Eye (tissue), 1 donor: ENCODE results near the gene KRT8.

Experiments
- DNase-seq: peaks from one replicate; pipeline ENCODE4 v3.0.0-alpha.2; 2015

Gene KRT8

DNA sequence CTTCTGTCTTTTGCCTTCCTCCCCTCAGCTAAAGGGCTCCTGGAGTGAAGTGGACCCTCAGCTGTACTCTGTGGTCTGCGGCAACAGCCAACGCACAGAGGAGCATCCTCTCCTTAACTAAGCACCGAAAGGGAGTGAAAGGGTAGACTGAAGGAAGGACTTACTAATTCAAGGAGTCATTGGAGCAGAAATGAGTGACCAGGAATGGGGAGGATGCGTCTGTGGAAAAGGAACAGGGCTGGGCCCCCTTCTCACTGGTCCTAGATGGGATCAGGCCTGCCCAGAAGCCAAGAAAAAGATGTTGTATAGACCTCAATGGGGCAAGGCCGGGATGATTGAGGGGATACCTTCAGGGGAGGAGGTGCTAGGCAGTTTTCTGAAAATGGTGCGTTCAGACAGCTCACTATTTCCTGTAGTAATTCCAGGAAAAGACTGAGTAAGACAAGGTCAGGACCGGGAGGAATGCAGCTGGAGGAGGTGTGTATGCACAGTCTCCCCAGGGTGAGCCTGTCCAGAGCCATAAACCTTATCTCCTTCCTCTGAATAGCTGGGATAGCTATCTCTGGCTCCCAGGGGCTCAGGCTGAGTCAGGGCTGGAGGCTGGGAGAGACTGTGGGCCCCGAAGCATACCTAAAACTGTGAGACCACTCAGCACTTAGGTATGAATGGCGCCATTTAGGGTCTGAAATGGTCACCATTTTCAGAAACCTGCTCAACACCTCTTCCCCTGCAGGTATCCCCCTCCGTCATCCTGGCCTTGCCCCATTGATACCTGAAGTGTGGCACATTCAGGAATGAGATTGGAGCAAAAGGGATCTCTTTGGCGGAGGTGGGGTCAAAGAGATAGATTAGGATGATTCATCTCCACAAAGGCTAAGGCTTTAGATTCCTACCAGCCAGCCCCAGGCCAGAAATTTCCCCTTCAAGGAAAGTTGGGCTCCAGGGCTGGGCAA lies 20.2 kb upstream of the KRT8 start:
- DNase-seq = no peak

DNA sequence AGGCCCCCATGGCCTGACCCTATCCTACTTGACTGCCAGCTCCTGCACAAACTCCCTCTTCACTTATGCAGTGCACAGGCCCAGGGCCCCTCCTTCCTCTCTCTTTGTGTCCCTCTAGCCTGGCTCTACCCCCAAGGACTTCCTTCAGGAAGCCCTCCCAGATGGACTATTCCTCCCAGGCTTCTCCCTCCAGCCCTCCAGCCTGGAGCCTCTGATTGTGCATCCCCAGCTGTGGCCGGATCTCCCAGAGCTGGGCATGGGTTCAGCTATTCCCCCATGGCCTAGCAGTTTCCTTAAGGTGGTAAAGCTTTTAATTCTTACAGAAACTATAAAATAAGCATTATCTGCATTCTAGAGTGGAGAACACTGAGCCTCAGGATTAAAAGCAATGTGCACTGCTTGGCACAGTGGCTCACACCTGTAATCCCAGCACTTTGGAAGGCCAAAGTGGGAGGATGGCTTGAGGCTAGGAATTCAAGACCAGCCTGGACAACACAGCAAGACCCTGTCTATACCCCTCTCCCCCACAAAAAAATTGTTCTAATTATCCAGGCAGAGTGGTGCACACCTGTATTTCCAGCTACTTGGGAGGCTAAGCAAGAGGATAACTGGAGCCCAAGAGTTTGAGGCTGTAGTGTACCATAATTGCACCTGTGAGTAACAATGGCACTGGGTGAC lies 16.8 kb upstream of the KRT8 start:
- no peak for DNase-seq

GRCh38 chr12:52920937-52921336 lies 16.1 kb upstream of the KRT8 start:
- DNase-seq = peak; percentile 38

DNA sequence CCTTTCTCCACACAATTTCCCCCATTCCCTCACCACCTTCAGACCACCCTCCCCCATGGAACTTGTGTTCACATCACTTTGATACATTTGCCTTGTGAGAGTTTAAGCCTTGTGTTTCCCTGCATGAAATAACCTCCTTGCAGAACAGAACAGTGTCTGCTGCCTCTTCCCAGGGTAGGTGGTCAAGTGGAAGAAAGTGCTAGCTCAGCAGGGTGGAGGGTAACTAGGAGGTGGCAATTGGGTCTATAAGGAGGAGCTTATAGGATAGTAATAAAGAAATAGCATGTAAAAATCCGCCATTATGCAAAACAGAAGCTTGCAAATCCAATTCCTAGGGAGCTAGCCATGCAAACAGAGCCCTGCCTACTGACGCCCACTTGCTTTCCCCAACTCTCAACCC lies 13.9 kb upstream of the KRT8 start:
- no peak for DNase-seq

- DNase-seq = no peak
Measured at GRCh38 chr12:52918351-52918750, 13.5 kb upstream of the KRT8 start.

DNA sequence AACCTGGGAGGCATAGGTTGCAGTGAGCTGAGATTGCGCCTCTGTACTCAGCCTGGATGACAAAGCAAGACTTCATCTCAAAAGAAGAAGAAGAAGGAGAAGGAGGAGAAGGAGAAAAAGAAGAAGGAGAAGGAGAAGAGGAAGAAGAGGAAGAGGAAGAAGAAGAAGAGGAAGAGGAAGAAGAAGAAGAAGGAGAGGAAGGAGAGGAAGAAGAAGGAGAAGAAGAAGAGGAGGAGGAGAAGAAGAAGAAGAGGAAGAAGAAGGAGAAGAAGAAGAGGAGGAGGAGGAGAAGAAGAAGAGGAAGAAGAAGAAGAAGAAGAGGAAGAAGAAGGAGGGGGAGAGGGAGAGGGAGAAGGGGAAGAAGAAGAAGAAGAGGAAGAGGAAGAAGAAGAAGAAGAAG lies 12.9 kb upstream of the KRT8 start:
- DNase-seq = no peak

GRCh38 chr12:52916216-52916615 lies 11.3 kb upstream of the KRT8 start:
- no peak for DNase-seq

- DNase-seq = no peak
Measured at GRCh38 chr12:52915637-52916036, 10.8 kb upstream of the KRT8 start.

- no peak for DNase-seq
Measured at GRCh38 chr12:52914576-52915121, 9.8 kb upstream of the KRT8 start.

GRCh38 chr12:52913431-52913821 lies 8.6 kb upstream of the KRT8 start:
- no peak for DNase-seq

DNA sequence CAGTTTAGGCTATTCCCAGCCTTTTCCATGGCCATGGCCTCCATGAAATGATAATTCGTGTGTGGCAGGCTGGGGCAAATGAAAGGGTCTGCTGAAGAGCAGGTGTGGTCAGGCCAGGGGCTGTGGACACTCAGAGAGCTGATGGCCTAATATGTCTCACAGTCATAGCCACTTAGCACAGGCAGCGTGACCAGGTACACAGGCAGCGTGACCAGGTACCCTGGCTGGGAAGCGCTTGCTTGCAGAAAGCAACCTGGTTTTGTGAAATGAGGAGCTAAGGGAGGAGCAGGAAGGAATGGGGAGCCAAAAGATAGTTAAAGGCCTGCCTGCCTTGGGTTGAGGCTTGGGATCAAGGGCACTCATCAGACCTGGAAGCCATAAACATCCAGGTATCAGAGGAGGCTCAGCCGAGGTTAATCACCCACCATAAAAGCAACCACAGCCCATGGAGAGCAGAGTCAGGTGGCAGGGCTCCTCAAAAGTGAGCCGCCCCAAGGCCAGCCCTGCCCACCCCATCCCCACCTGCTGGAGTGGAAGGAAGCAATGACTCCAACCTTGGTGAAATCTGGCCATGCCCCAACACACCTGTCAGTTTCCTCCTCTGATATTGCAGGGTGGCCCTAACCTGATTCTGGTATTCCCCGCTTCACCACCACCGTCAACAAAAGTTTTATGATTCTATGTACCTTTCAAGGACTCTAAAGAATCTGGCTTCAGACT lies 8.0 kb upstream of the KRT8 start:
- DNase-seq = no peak

GRCh38 chr12:52910248-52910883 lies 5.5 kb upstream of the KRT8 start:
- no peak for DNase-seq

DNA sequence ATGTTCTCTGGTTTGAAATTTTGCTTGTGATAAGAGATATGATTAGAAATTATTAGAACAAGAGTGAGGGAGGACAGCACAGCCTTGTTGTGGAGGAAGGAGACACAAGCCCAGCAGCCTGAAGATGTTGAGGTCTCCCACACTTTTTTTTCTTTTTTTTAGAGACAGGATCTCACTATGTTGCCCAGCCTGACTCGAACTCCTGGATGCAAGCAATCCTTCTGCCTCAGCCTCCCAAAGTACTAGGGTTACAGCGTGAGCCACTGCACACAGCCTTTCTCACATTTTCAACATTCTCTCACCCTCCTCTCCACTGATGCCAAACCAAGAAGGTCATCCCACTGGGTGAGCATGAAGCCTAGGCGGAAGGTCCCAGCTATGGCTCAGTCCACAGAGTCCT lies 4.9 kb upstream of the KRT8 start:
- no peak for DNase-seq

DNA sequence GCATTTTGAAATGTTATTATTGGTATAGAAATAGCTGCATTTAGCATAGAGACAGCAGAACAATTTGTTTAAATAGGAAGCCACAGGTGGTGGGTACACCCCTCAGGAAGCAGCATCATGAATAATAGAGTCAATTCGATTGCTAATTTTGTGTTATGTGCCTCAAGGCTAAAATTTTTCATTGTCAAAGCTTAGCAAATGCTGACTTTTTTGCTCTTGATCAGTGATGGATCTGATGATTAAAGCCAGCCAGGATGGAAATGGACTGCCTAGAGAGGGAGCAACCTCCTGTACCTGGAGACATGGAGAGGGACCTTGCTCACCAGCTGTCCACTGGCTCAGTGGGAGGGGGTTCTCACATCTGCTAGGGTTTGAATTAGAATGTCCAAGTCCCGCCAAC lies 4.5 kb upstream of the KRT8 start:
- DNase-seq = no peak

DNA sequence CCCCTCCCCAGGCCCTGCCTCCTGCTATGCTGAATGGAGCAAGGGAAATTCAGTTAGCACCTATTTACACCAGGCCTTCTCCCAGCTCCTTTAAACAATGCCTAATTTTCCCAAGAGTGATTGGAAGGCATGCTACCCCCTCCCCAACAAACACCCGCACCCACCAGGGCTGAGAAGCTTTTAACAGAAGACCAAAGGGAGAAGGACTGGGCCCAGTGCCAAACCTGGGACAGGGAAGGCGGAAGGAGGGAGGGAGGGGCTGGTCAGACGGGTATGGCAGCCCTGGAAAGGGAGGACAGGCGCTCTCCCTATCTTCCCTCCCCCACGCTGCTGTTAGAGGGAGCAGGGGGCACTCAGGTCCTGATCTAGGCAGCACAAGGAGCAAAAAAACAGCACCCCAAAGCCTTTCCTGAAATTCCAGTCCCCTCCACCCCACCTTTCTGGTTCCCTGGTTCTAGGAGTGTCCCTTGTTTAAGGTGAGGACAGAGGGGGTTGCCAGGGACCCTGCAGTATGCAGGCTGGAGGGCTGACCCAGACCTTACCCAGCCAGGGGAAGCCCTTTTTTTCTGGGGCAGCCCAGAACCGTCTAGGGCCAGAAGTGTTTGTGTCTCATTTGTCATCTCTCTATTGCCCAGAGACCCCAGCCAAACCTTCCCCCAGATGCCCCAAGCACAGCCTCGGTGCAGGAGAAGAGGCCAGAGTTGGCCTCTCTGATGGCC lies 2.4 kb upstream of the KRT8 start:
- DNase-seq = peak; percentile 48

GRCh38 chr12:52906191-52906601 lies 1.3 kb upstream of the KRT8 start:
- DNase-seq = no peak

GRCh38 chr12:52903855-52904508 lies 894 bp downstream of the KRT8 start:
- DNase-seq = peak; percentile 80

GRCh38 chr12:52903285-52903854 lies 1.5 kb downstream of the KRT8 start:
- peak; percentile 95 for DNase-seq

DNA sequence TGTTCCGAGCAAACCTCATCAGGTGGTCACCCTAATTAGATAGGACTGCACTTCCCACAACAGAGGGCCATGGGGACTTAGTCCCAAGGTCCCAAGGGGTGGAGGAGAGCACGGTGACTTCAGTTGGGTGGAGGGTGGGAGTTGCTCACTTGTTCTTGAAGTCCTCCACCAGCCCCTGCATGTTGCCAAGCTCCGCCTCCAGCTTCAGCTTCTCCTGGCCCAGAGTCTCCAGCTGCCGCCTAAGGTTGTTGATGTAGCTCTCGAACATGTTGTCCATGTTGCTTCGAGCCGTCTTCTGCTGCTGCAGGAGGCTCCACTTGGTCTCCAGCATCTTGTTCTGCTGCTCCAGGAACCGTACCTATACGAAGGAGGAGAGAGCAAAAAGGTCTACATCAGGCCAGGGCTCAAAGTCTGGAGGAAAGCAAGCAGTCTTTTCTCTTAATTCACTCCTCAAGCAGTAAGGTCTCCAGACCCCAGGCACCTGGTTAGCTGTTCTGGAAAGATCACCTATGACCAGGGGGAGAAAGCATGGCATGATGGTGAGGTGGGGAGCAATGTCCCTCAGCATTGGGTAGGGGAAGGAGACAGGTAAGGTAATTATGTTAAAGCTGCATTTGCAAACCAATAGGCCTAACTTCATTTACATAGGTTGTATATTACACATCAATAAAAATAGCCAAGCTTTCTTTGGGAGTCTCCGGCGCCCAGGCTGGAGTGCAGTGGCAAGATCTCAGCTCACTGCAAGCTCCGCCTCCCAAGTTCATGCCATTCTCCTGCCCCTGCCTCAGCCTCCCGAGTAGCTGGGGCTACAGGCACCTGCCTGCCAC lies 2.9 kb downstream of the KRT8 start:
- no peak for DNase-seq
